ENCODE data around the gene VWA3B. TPM values are rescaled to one million over a fixed set of nuclear protein-coding genes. Genes with fewer than 3 reads are reported as not detected.
"Not testable (repeated sequence)": the region's sequence is repeated elsewhere in the genome, so short reads cannot be mapped to it uniquely, and the experiment has no call there.

VWA3B gene
- total RNA-seq, 1 experiment from 2014 or later = not detected

DNA sequence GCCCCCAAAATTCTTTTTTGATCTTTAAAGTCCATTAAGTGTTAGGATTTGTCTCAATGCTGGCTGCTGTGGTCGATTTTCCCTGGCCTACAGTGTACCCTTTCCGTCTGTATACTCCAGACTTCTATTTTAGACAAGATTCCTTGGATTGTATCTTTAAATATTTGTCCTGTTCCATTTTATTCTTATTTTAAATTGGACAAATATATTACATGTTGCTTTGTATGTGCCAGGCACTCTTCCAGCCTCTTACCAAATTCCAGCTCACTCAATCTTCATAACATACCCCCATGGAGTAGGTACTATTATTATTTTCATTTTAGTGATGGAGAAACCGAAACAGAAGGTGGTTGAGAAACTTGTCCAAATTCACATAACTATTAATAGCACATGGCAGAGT lies 58.1 kb downstream of the VWA3B start:
- H2BK5ac ChIP-seq (ENCODE audit: insufficient read length, low read length) = no peak overlapping the region
- Mint-ChIP-seq H3K27ac (no peak overlapping the region), H3K9me3 (peaks cover 5 to 15% of the 10 kb centered on the region in 2 experiments; a peak in 3 of 5 replicates), H3K4me3 (no peak overlapping the region), H3K36me3 (ENCODE audit: insufficient read depth in 1 of 3, low read depth in 3 of 3) (no peaks in the 10 kb centered on the region; a peak in 3 of 7 replicates), H3K4me1 (peaks cover 8 to 9% of the 10 kb centered on the region in 2 experiments), H3K27me3 (ENCODE audit: low read depth) (peaks cover 1% of the 10 kb centered on the region; the same call in 1 of the 2 replicates)
- H3K27me3 ChIP-seq (ENCODE audit: insufficient read depth, low read length) = no peaks in the 10 kb centered on the region
- H3K23ac ChIP-seq (ENCODE audit: insufficient read length, low read depth, low read length) = no peak overlapping the region
- no peaks in the 10 kb centered on the region for H3K79me1 ChIP-seq (ENCODE audit: insufficient read depth, low read depth, low read length, poor library complexity, severe bottlenecking)
- H3K9me3 ChIP-seq (ENCODE audit: control insufficient read depth, low read depth, low read length) = no peaks in the 10 kb centered on the region
- WGBS (ENCODE audit: extremely low coverage, insufficient read length, low lambda C conversion rate) = no CpG with 5 or more reads among the region's 3 CpGs
- H4K8ac ChIP-seq (replicated peaks; ENCODE audit: insufficient read length, low read depth, low read length) = no peak overlapping the region
- no peaks in the 10 kb centered on the region for H4K20me1 ChIP-seq (ENCODE audit: control insufficient read depth, insufficient read depth, insufficient read length)
- H2AFZ ChIP-seq (ENCODE audit: low read length) = no peak overlapping the region
- H3K4me1 ChIP-seq (ENCODE audit: insufficient read depth, low read length) = no peaks in the 10 kb centered on the region
- H2BK120ac ChIP-seq (ENCODE audit: low read depth, low read length, poor library complexity, severe bottlenecking) = no peak overlapping the region
- H3K4ac ChIP-seq (ENCODE audit: low read depth, low read length) = no peak overlapping the region
- no peak for DNase-seq
- no peak overlapping the region for H3K4me2 ChIP-seq (ENCODE audit: insufficient read depth, insufficient read length, low read length)
- no peaks in the 10 kb centered on the region for H3K23me2 ChIP-seq (ENCODE audit: insufficient read length, low read depth, low read length, poor library complexity, severe bottlenecking)
- H3K9ac ChIP-seq (ENCODE audit: extremely low read depth, insufficient read length, low read length) = no peak overlapping the region
- H2BK20ac ChIP-seq (ENCODE audit: low read depth, low read length, poor library complexity, severe bottlenecking) = no peak overlapping the region
- no peak overlapping the region for H2BK15ac ChIP-seq (ENCODE audit: low read depth, low read length)
- H4K5ac ChIP-seq (ENCODE audit: insufficient read length, low read depth, low read length) = no peak overlapping the region
- H3K14ac ChIP-seq (ENCODE audit: insufficient read depth, low read length) = no peak overlapping the region
- no peak overlapping the region for H2BK12ac ChIP-seq (ENCODE audit: insufficient read length, low read depth, low read length)
- no peak overlapping the region for H3K56ac ChIP-seq (ENCODE audit: insufficient read length, low read depth, low read length)
- no peak overlapping the region for H4K91ac ChIP-seq (ENCODE audit: insufficient read length, low read depth, low read length)
- no peak overlapping the region for H3K27ac ChIP-seq (ENCODE audit: insufficient read length, low read depth, low read length)
- H3K18ac ChIP-seq (ENCODE audit: insufficient read length, low read depth, low read length) = no peak overlapping the region
- H3K79me2 ChIP-seq (ENCODE audit: insufficient read depth, low read length) = no peaks in the 10 kb centered on the region
- H3T11ph ChIP-seq (ENCODE audit: low read length) = no peak overlapping the region
- no peak overlapping the region for H2AK5ac ChIP-seq (ENCODE audit: insufficient read length, low read length)
- no peak for TF ChIP-seq CTCF (conservative IDR thresholded peaks at IDR 0.05)

DNA sequence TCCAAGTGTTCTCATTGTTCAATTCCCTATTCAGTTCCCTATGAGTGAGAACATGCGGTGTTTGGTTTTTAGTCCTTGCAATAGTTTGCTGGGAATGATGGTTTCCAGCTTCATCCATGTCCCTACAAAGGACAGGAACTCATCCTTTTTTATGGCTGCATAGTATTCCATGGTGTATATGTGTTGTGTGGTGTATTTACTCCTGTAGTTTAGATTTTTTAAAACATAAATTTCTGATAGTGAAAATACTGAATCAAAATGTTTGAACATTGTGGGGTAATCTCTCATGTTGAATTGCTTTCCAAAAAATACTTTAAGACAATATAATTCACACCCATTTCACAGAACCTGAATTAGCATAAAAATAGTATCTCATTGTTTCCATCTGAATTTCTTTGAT lies 60.9 kb downstream of the VWA3B start:
- not testable (repeated sequence) for H3K4ac ChIP-seq (ENCODE audit: low read depth, low read length); H2AK5ac ChIP-seq (ENCODE audit: insufficient read length, low read length); H2BK5ac ChIP-seq (ENCODE audit: insufficient read length, low read length); H3K18ac ChIP-seq (ENCODE audit: insufficient read length, low read depth, low read length); H3K27me3 ChIP-seq (ENCODE audit: insufficient read depth, low read length); H4K91ac ChIP-seq (ENCODE audit: insufficient read length, low read depth, low read length); H3K9me3 ChIP-seq (ENCODE audit: control insufficient read depth, low read depth, low read length); H3K36me3 Mint-ChIP-seq (ENCODE audit: insufficient read depth in 1 of 3, low read depth in 3 of 3); H2BK15ac ChIP-seq (ENCODE audit: low read depth, low read length); H3K79me1 ChIP-seq (ENCODE audit: insufficient read depth, low read depth, low read length, poor library complexity, severe bottlenecking); H3K4me1 ChIP-seq (ENCODE audit: insufficient read depth, low read length); H3K9ac ChIP-seq (ENCODE audit: extremely low read depth, insufficient read length, low read length); H3K9me3 Mint-ChIP-seq; H3K27ac ChIP-seq (ENCODE audit: insufficient read length, low read depth, low read length); DNase-seq; H3K79me2 ChIP-seq (ENCODE audit: insufficient read depth, low read length); H3T11ph ChIP-seq (ENCODE audit: low read length); H3K27me3 Mint-ChIP-seq (ENCODE audit: low read depth); H2BK12ac ChIP-seq (ENCODE audit: insufficient read length, low read depth, low read length); H3K23ac ChIP-seq (ENCODE audit: insufficient read length, low read depth, low read length); H4K5ac ChIP-seq (ENCODE audit: insufficient read length, low read depth, low read length); H3K4me3 Mint-ChIP-seq; H3K14ac ChIP-seq (ENCODE audit: insufficient read depth, low read length); H3K4me1 Mint-ChIP-seq; H2BK20ac ChIP-seq (ENCODE audit: low read depth, low read length, poor library complexity, severe bottlenecking); H2BK120ac ChIP-seq (ENCODE audit: low read depth, low read length, poor library complexity, severe bottlenecking); H4K20me1 ChIP-seq (ENCODE audit: control insufficient read depth, insufficient read depth, insufficient read length); H3K56ac ChIP-seq (ENCODE audit: insufficient read length, low read depth, low read length); H2AFZ ChIP-seq (ENCODE audit: low read length); H4K8ac ChIP-seq (replicated peaks; ENCODE audit: insufficient read length, low read depth, low read length); H3K4me2 ChIP-seq (ENCODE audit: insufficient read depth, insufficient read length, low read length); H3K23me2 ChIP-seq (ENCODE audit: insufficient read length, low read depth, low read length, poor library complexity, severe bottlenecking); H3K27ac Mint-ChIP-seq
- no CpG with 5 or more reads among the region's 1 CpG for WGBS (ENCODE audit: extremely low coverage, insufficient read length, low lambda C conversion rate)
